ENCODE results near the gene FAM193B. TPM values are rescaled to one million over a fixed set of nuclear protein-coding genes. Genes with fewer than 3 reads are reported as not detected.

The FAM193B gene
- total and polyA plus RNA-seq, 9 of the 15 experiments (the other 6 are each of a cell fraction or from before 2014, with no cell fraction given) = 4.4 to 76.4 (median 37.3) TPM

DNA sequence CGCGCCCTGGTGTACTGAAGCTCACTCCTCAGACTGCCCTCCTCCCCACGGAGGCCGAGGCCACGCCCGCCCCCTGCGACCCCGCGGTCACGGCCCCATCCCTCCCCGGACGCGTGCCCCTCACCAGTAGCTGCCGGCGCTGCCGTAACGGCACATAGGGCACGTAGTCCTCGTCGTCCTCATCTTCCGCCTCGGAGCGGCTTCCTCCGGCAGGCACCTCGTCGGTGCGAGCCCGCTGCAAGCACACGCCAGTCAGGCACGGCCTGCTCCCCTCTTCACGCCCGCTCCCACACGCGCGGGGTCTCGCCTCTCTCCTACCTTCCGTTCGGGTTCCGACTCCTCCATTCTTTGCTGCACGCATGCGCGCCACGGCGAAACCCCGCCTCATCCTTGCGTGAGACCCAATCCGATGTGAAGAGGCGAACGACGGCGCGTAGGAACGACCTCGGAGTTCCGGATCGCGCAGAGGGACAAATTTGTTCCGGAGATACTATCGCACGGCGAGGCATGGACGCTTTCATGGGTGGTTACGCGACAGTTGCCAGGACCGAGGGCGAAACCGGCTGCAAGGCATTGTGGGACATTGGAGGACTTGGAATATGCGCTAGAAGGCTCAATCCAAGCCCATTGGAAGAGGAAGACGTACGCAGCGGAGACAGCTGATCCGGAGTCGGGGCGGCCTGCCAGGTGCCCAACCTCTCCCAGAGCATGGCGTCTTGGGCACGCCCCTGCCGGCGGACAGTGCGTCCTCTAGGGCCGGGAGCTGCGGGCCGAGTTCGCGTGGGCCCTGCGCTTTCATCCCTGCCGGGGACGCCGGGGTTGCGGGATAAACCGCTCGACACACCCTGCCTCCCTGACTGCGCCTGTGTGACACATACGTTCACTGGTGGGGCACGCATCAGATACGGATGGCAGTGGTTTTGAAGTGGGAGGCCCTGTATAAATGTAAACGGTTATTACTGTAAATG, 37.5 kb downstream of the FAM193B start, which contains the start of gene DDX41 (continued):
- TF ChIP-seq, protein P1, sequence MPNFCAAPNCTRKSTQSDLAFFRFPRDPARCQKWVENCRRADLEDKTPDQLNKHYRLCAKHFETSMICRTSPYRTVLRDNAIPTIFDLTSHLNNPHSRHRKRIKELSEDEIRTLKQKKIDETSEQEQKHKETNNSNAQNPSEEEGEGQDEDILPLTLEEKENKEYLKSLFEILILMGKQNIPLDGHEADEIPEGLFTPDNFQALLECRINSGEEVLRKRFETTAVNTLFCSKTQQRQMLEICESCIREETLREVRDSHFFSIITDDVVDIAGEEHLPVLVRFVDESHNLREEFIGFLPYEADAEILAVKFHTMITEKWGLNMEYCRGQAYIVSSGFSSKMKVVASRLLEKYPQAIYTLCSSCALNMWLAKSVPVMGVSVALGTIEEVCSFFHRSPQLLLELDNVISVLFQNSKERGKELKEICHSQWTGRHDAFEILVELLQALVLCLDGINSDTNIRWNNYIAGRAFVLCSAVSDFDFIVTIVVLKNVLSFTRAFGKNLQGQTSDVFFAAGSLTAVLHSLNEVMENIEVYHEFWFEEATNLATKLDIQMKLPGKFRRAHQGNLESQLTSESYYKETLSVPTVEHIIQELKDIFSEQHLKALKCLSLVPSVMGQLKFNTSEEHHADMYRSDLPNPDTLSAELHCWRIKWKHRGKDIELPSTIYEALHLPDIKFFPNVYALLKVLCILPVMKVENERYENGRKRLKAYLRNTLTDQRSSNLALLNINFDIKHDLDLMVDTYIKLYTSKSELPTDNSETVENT (CRISPR knock-in tag; IDR thresholded peaks at IDR 0.05) = 0 out of 2 replicates have a peak, but pooled peaks have one; percentile 69
- TF ChIP-seq CTBP1 (IDR thresholded peaks at IDR 0.05; ENCODE audit: borderline replicate concordance) (peak; percentile 92), ZNF140 (CRISPR knock-in tag; IDR thresholded peaks at IDR 0.05) (no peak), NFRKB (IDR thresholded peaks at IDR 0.05; ENCODE audit: low read depth) (peak; percentile 63; the same call in 1 of the 2 replicates), POLR3G (IDR thresholded peaks at IDR 0.05; ENCODE audit: extremely low read depth, insufficient read length, insufficient replicate concordance) (no peak), BCOR (IDR thresholded peaks at IDR 0.05) (peak; percentile 58; the same call in 1 of the 2 replicates), TEAD1 (CRISPR knock-in tag; IDR thresholded peaks at IDR 0.05) (0 out of 4 replicates have a peak, but pooled peaks of 1 of the 2 experiments have one; percentile 18), OTX1 (CRISPR knock-in tag; IDR thresholded peaks at IDR 0.05) (peak; percentile 32; the same call in 1 of the 2 replicates), FOXJ2 (tag; IDR thresholded peaks at IDR 0.05) (peak; percentile 68; the same call in 1 of the 2 replicates), MECOM (CRISPR knock-in tag; IDR thresholded peaks at IDR 0.05) (no peak), SMARCC2 (IDR thresholded peaks at IDR 0.05; ENCODE audit: low read depth) (no peak), MBD2 (IDR thresholded peaks at IDR 0.05; ENCODE audit: borderline replicate concordance, low read depth) (peak; percentile 78), FOXK2 (conservative IDR thresholded peaks at IDR 0.05 in 1 of 2, IDR thresholded peaks at IDR 0.05 in 1 of 2; ENCODE audit: low read depth in 2 of 2) (peak in 1 of 2 experiments; percentile 61; a peak in 2 of 4 replicates), ZSCAN29 (IDR thresholded peaks at IDR 0.05) (no peak)
- TF ChIP-seq, protein P2, sequence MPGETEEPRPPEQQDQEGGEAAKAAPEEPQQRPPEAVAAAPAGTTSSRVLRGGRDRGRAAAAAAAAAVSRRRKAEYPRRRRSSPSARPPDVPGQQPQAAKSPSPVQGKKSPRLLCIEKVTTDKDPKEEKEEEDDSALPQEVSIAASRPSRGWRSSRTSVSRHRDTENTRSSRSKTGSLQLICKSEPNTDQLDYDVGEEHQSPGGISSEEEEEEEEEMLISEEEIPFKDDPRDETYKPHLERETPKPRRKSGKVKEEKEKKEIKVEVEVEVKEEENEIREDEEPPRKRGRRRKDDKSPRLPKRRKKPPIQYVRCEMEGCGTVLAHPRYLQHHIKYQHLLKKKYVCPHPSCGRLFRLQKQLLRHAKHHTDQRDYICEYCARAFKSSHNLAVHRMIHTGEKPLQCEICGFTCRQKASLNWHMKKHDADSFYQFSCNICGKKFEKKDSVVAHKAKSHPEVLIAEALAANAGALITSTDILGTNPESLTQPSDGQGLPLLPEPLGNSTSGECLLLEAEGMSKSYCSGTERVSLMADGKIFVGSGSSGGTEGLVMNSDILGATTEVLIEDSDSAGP (CRISPR knock-in tag; IDR thresholded peaks at IDR 0.05) = 0 out of 2 replicates have a peak, but pooled peaks have one; percentile 24
- TF ChIP-seq, protein P3, sequence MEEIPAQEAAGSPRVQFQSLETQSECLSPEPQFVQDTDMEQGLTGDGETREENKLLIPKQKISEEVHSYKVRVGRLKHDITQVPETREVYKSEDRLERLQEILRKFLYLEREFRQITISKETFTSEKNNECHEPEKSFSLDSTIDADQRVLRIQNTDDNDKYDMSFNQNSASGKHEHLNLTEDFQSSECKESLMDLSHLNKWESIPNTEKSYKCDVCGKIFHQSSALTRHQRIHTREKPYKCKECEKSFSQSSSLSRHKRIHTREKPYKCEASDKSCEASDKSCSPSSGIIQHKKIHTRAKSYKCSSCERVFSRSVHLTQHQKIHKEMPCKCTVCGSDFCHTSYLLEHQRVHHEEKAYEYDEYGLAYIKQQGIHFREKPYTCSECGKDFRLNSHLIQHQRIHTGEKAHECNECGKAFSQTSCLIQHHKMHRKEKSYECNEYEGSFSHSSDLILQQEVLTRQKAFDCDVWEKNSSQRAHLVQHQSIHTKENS (CRISPR knock-in tag; IDR thresholded peaks at IDR 0.05) = no peak
- TF ChIP-seq, protein P4, sequence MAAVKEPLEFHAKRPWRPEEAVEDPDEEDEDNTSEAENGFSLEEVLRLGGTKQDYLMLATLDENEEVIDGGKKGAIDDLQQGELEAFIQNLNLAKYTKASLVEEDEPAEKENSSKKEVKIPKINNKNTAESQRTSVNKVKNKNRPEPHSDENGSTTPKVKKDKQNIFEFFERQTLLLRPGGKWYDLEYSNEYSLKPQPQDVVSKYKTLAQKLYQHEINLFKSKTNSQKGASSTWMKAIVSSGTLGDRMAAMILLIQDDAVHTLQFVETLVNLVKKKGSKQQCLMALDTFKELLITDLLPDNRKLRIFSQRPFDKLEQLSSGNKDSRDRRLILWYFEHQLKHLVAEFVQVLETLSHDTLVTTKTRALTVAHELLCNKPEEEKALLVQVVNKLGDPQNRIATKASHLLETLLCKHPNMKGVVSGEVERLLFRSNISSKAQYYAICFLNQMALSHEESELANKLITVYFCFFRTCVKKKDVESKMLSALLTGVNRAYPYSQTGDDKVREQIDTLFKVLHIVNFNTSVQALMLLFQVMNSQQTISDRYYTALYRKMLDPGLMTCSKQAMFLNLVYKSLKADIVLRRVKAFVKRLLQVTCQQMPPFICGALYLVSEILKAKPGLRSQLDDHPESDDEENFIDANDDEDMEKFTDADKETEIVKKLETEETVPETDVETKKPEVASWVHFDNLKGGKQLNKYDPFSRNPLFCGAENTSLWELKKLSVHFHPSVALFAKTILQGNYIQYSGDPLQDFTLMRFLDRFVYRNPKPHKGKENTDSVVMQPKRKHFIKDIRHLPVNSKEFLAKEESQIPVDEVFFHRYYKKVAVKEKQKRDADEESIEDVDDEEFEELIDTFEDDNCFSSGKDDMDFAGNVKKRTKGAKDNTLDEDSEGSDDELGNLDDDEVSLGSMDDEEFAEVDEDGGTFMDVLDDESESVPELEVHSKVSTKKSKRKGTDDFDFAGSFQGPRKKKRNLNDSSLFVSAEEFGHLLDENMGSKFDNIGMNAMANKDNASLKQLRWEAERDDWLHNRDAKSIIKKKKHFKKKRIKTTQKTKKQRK (IDR thresholded peaks at IDR 0.05; ENCODE audit: borderline replicate concordance, low read depth, low read length) = no peak

All from K562 (cell line).